H9 (cell line): ENCODE data around the gene CDH4. TPM values are rescaled to one million over a fixed set of nuclear protein-coding genes. Genes with fewer than 3 reads are reported as not detected.

Experiments used
- DNase-seq: peaks from one replicate; pipeline ENCODE4 v3.0.0-alpha.2; 2017
- H2AFZ ChIP-seq: one replicate; pipeline ENCODE4 v1.6.1; 2013; ENCODE audit warnings: mild to moderate bottlenecking, low read length, control low read depth, moderate library complexity
- H2AK5ac ChIP-seq: 2 replicates; pipeline ENCODE4 v1.6.1; 2013; ENCODE audit warnings: low read length, control low read depth, mixed read lengths; ENCODE audit not compliant: insufficient read length
- H2BK120ac ChIP-seq: one replicate; pipeline ENCODE4 v1.6.1; 2013; ENCODE audit warnings: low read depth, mild to moderate bottlenecking, low read length, control low read depth, inconsistent platforms; ENCODE audit not compliant: poor library complexity, severe bottlenecking
- H2BK12ac ChIP-seq: 2 replicates; pipeline ENCODE4 v1.6.1; 2013; ENCODE audit warnings: low read length, control low read depth, mixed read lengths, low read depth; ENCODE audit not compliant: insufficient read length
- H2BK15ac ChIP-seq: 2 replicates; pipeline ENCODE4 v1.6.1; 2013; ENCODE audit warnings: low read depth, low read length, control low read depth
- H2BK20ac ChIP-seq: one replicate; pipeline ENCODE4 v1.6.1; 2013; ENCODE audit warnings: low read depth, mild to moderate bottlenecking, low read length, control low read depth, inconsistent platforms; ENCODE audit not compliant: poor library complexity, severe bottlenecking
- H2BK5ac ChIP-seq: 2 replicates; pipeline ENCODE4 v1.6.1; 2013; ENCODE audit warnings: low read length, control low read depth, mixed read lengths; ENCODE audit not compliant: insufficient read length
- H3K14ac ChIP-seq: 2 replicates; pipeline ENCODE4 v1.6.1; 2013; ENCODE audit warnings: low read length, control low read depth; ENCODE audit not compliant: insufficient read depth
- H3K18ac ChIP-seq: 2 replicates; pipeline ENCODE4 v1.6.1; 2013; ENCODE audit warnings: low read depth, mild to moderate bottlenecking, mixed read lengths, low read length, control low read depth; ENCODE audit not compliant: insufficient read length
- H3K23ac ChIP-seq: 2 replicates; pipeline ENCODE4 v1.6.1; 2013; ENCODE audit warnings: low read length, control low read depth, mixed read lengths, low read depth; ENCODE audit not compliant: insufficient read length
- H3K23me2 ChIP-seq: 2 replicates; pipeline ENCODE4 v1.6.1; 2013; ENCODE audit warnings: low read depth, mild to moderate bottlenecking, mixed read lengths, low read length, control low read depth; ENCODE audit not compliant: insufficient read length, poor library complexity, severe bottlenecking
- H3K27ac ChIP-seq: 2 replicates; pipeline ENCODE4 v1.5.1; 2013; ENCODE audit warnings: low read length, control low read depth, mixed read lengths, low read depth; ENCODE audit not compliant: insufficient read length
- H3K27me3 ChIP-seq: 2 replicates; pipeline ENCODE4 v1.6.1; 2013; ENCODE audit warnings: low read length, control low read depth, inconsistent platforms; ENCODE audit not compliant: insufficient read depth
- H3K4ac ChIP-seq: 2 replicates; pipeline ENCODE4 v1.6.1; 2013; ENCODE audit warnings: low read depth, mild to moderate bottlenecking, control low read depth, inconsistent platforms, low read length, moderate library complexity
- H3K4me1 ChIP-seq: 2 replicates; pipeline ENCODE4 v1.6.1; 2013; ENCODE audit warnings: low read length, control low read depth, inconsistent platforms; ENCODE audit not compliant: insufficient read depth
- H3K4me2 ChIP-seq: 2 replicates; pipeline ENCODE4 v1.6.1; 2013; ENCODE audit warnings: low read length, control low read depth, mixed read lengths; ENCODE audit not compliant: insufficient read length, insufficient read depth
- H3K56ac ChIP-seq: 2 replicates; pipeline ENCODE4 v1.6.1; 2013; ENCODE audit warnings: low read depth, mild to moderate bottlenecking, mixed read lengths, low read length, control low read depth; ENCODE audit not compliant: insufficient read length
- H3K79me1 ChIP-seq: 2 replicates; pipeline ENCODE4 v1.6.1; 2013; ENCODE audit warnings: low read depth, mild to moderate bottlenecking, moderate library complexity, low read length, control low read depth, inconsistent platforms; ENCODE audit not compliant: insufficient read depth, poor library complexity, severe bottlenecking
- H3K79me2 ChIP-seq: 2 replicates; pipeline ENCODE4 v1.6.1; 2013; ENCODE audit warnings: low read length, control low read depth, inconsistent platforms; ENCODE audit not compliant: insufficient read depth
- H3K9ac ChIP-seq: 2 replicates; pipeline ENCODE4 v1.6.1; 2013; ENCODE audit warnings: low read length, control low read depth, mixed read lengths; ENCODE audit not compliant: insufficient read length; ENCODE audit errors: extremely low read depth
- H3K9me3 ChIP-seq: one replicate; pipeline ENCODE4 v1.6.1; 2013; ENCODE audit warnings: low read depth, low read length, inconsistent platforms; ENCODE audit not compliant: control insufficient read depth
- H3T11ph ChIP-seq: one replicate; pipeline ENCODE4 v1.6.1; 2013; ENCODE audit warnings: mild to moderate bottlenecking, low read length, control low read depth, inconsistent platforms
- H4K20me1 ChIP-seq: one replicate; pipeline ENCODE4 v1.6.1; 2013; ENCODE audit not compliant: control insufficient read depth, insufficient read length, insufficient read depth
- H4K5ac ChIP-seq: 2 replicates; pipeline ENCODE4 v1.6.1; 2013; ENCODE audit warnings: low read depth, mild to moderate bottlenecking, mixed read lengths, low read length, control low read depth; ENCODE audit not compliant: insufficient read length
- H4K8ac ChIP-seq: replicated peaks from 2 replicates; pipeline ENCODE4 v1.6.1; 2013; ENCODE audit warnings: low read length, control low read depth, mixed read lengths, low read depth; ENCODE audit not compliant: insufficient read length
- H4K91ac ChIP-seq: 2 replicates; pipeline ENCODE4 v1.6.1; 2013; ENCODE audit warnings: low read depth, mild to moderate bottlenecking, moderate library complexity, mixed read lengths, low read length, control low read depth; ENCODE audit not compliant: insufficient read length
- H3K27ac Mint-ChIP-seq, 3 experiments: 2 replicates in 2 of 3; 3 replicates in 1 of 3; pipeline ENCODE4 v1.8.0; 2020 to 2021; ENCODE audit warnings: mixed read lengths in 3 of 3, mild to moderate bottlenecking in 1 of 3, moderate library complexity in 1 of 3
- H3K27me3 Mint-ChIP-seq: 2 replicates; pipeline ENCODE4 v1.8.0; 2021; ENCODE audit warnings: low read depth, mild to moderate bottlenecking, moderate library complexity, mixed read lengths
- H3K36me3 Mint-ChIP-seq, 3 experiments: 2 replicates in 2 of 3; 3 replicates in 1 of 3; pipeline ENCODE4 v1.8.0; 2020 to 2021; ENCODE audit warnings: low read depth in 3 of 3, mixed read lengths in 3 of 3; ENCODE audit not compliant: insufficient read depth in 1 of 3
- H3K4me1 Mint-ChIP-seq, 2 experiments: 2 replicates each; pipeline ENCODE4 v1.8.0; 2020; ENCODE audit warnings: mixed read lengths in 2 of 2
- H3K4me3 Mint-ChIP-seq, 2 experiments: 2 replicates in 1 of 2; 3 replicates in 1 of 2; pipeline ENCODE4 v1.8.0; 2020 to 2021; ENCODE audit warnings: mild to moderate bottlenecking in 2 of 2, mixed read lengths in 2 of 2, moderate library complexity in 1 of 2
- H3K9me3 Mint-ChIP-seq, 2 experiments: 2 replicates in 1 of 2; 3 replicates in 1 of 2; pipeline ENCODE4 v1.8.0; 2020; ENCODE audit warnings: mild to moderate bottlenecking in 2 of 2, mixed read lengths in 2 of 2, moderate library complexity in 1 of 2
- WGBS: extraction: QIAGEN DNeasy Blood & Tissue Kit; methylation state at CpG from one replicate; pipeline ENCODE4 v1.1.7; 2013; ENCODE audit warnings: missing lambda C conversion rate, low lambda C conversion rate, mixed read lengths; ENCODE audit not compliant: insufficient read length; ENCODE audit errors: extremely low coverage; 5-methylcytosine and 5-hydroxymethylcytosine counted together
- total RNA-seq: library from RNA; stranded (reverse); gene quantifications from 2 replicates; pipeline ENCODE4 v1.2.1, GENCODE V29; 2021
- TF ChIP-seq, protein P1 (sequence below): fragments of 200-600 bp; sonication (generic); conservative IDR thresholded peaks from 3 replicates; pipeline ENCODE4 v1.8.0; 2021; ENCODE audit warnings: antibody characterized with exemption, mild to moderate bottlenecking

The CDH4 gene
- total RNA-seq, 1 experiment from 2014 or later, result 3.0 TPM

- H2BK120ac ChIP-seq, result no peak overlapping the region
- Mint-ChIP-seq H3K4me1 (no peaks in the 10 kb centered on the region), H3K27ac (no peak overlapping the region), H3K9me3 (peaks cover 5 to 6% of the 10 kb centered on the region in 2 experiments; a peak in 4 of 5 replicates), H3K27me3 (peaks cover 60% of the 10 kb centered on the region), H3K4me3 (no peak overlapping the region), H3K36me3 (no peaks in the 10 kb centered on the region)
- no peak overlapping the region for H2AK5ac ChIP-seq
- DNase-seq, result no peak
- H3K18ac ChIP-seq, result no peak overlapping the region
- no peak overlapping the region for H4K8ac ChIP-seq
- H3K9me3 ChIP-seq, result no peaks in the 10 kb centered on the region
- H3K4ac ChIP-seq, result no peak overlapping the region
- no peak overlapping the region for H3K9ac ChIP-seq
- no peaks in the 10 kb centered on the region for H3K23me2 ChIP-seq
- no peak overlapping the region for H3T11ph ChIP-seq
- H3K56ac ChIP-seq, result no peak overlapping the region
- no peaks in the 10 kb centered on the region for H3K79me2 ChIP-seq
- H2BK5ac ChIP-seq, result no peak overlapping the region
- no peaks in the 10 kb centered on the region for H3K4me1 ChIP-seq
- peaks cover 5% of the 10 kb centered on the region; the same call in 1 of the 2 replicates for H3K27me3 ChIP-seq
- H3K14ac ChIP-seq, result no peak overlapping the region
- H2BK12ac ChIP-seq, result no peak overlapping the region
- H3K23ac ChIP-seq, result no peak overlapping the region
- H4K5ac ChIP-seq, result no peak overlapping the region
- H2AFZ ChIP-seq, result no peak overlapping the region
- TF ChIP-seq, protein P1, sequence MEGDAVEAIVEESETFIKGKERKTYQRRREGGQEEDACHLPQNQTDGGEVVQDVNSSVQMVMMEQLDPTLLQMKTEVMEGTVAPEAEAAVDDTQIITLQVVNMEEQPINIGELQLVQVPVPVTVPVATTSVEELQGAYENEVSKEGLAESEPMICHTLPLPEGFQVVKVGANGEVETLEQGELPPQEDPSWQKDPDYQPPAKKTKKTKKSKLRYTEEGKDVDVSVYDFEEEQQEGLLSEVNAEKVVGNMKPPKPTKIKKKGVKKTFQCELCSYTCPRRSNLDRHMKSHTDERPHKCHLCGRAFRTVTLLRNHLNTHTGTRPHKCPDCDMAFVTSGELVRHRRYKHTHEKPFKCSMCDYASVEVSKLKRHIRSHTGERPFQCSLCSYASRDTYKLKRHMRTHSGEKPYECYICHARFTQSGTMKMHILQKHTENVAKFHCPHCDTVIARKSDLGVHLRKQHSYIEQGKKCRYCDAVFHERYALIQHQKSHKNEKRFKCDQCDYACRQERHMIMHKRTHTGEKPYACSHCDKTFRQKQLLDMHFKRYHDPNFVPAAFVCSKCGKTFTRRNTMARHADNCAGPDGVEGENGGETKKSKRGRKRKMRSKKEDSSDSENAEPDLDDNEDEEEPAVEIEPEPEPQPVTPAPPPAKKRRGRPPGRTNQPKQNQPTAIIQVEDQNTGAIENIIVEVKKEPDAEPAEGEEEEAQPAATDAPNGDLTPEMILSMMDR, result no peak
- no peaks in the 10 kb centered on the region for H4K20me1 ChIP-seq
- H2BK20ac ChIP-seq, result no peak overlapping the region
- H3K4me2 ChIP-seq, result no peak overlapping the region
- H3K27ac ChIP-seq, result no peak overlapping the region
- no peak overlapping the region for H4K91ac ChIP-seq
- no peaks in the 10 kb centered on the region for H3K79me1 ChIP-seq
- no peak overlapping the region for H2BK15ac ChIP-seq
- no CpG with 5 or more reads among the region's 1 CpG for WGBS
These were observed 533.4 kb downstream of the CDH4 start for GRCh38 chr20:61785567-61785816.
